ENCODE results near the gene KRTAP5-3. TPM values are rescaled to one million over a fixed set of nuclear protein-coding genes. Genes with fewer than 3 reads are reported as not detected.
A peak's percentile ranks its signal among the peaks of the same experiment; 100 is the strongest.

KRTAP5-3 gene
- total and polyA plus RNA-seq, 9 of the 15 experiments (the other 6 are each of a cell fraction or from before 2014, with no cell fraction given): not detected

DNA sequence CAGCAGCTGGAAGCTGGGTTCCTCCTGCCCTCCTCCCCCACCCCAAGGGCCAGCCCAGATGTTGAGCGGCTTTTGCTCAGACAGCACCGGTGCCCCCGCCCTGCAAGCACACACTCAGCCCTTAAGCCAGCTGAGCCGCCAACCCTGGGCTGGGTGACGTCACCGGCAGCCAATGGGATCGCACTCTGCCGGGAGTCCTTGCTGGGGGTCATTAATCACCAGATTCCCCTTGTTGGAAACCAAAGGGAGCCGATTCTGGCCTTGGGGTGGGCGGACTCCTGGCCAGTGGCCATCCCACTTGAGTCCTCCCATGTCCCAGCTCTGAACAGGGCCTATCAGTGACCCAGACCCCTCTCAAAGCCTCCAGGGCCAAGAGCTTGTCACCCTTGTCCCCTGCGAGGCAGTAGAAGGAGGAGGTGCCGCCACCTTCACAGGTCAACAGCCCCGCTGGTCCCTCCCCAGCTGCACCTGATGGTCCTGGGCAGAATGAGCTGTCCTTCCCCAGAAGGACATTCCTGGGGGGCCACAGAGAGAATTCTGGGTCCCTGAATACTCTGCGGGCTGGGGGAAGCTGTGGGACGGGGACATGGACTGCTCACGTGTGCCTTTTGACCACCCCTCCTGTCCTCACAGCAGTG is 43.6 kb downstream of the KRTAP5-3 start:
- Histone ChIP-seq H3K79me2 (ENCODE audit: control insufficient read depth, insufficient read depth, low read length) (no peaks in the 10 kb centered on the region), H3K36me3 (ENCODE audit: control insufficient read depth, insufficient read depth, low read length) (no peaks in the 10 kb centered on the region), H4K20me1 (replicated peaks; ENCODE audit: control insufficient read depth, insufficient read depth, low read length) (peaks cover 62% of the 10 kb centered on the region), H3K4me2 (ENCODE audit: insufficient read depth, low read length) (no peak overlapping the region; the same call in 1 of the 2 replicates), H3K9ac (ENCODE audit: insufficient read depth in 1 of 2, low read depth in 2 of 2, low read length in 2 of 2) (peak overlapping the region in 1 of 2 experiments; percentile 81; a peak in 2 of 4 replicates), H3K27me3 (ENCODE audit: control insufficient read depth in 2 of 2, insufficient read depth in 2 of 2, low read length in 2 of 2) (peaks cover 0 to 39% of the 10 kb centered on the region in 2 experiments; a peak in 2 of 5 replicates), H3K9me3 (replicated peaks; ENCODE audit: control insufficient read depth, insufficient read depth, low read depth, low read length) (no peaks in the 10 kb centered on the region), H3K4me3 (no peak overlapping the region), H2AFZ (ENCODE audit: low read depth, low read length) (no peak overlapping the region), H3K9me1 (ENCODE audit: control insufficient read depth, insufficient read depth, low read length) (peaks cover 3% of the 10 kb centered on the region), H3K27ac (ENCODE audit: extremely low read depth, low read depth, low read length) (no peak overlapping the region), H3K4me1 (replicated peaks in 1 of 2; ENCODE audit: control insufficient read depth in 2 of 2, insufficient read depth in 2 of 2, low read length in 2 of 2) (peaks cover 0 to 49% of the 10 kb centered on the region in 2 experiments; a peak in 3 of 5 replicates)
- no TSS peak for BruUV-seq (replicated peaks)
- ChIA-PET CTCF (ENCODE audit: low intra/inter-chr PET ratio) (no interaction called here), POLR2A (interaction anchor here (0.6 kb wide), 2 partner anchors 88 to 737 kb away, joined by 3 read pairs; no protein-coding TSS in a partner anchor)
- peak; percentile 85 for ATAC-seq
- 3% methylated on average over 16 of the region's 16 CpGs for WGBS (ENCODE audit: insufficient coverage, low coverage, missing lambda C conversion rate)
- intact Hi-C loops (cut with micrococcal nuclease) (no loop called here), in situ Hi-C loops (cut with MboI) (no loop called here)
- DNase-seq (ENCODE audit: extremely low read depth in 1 of 4, low spot score in 3 of 4): peak; percentile 79 to 94 (median 92)
- FAIRE-seq: peak; percentile 75
- TF ChIP-seq HNRNPLL (IDR thresholded peaks at IDR 0.05; ENCODE audit: low read depth, low read length, poor library complexity, severe bottlenecking): no peak
- TF ChIP-seq CREM (IDR thresholded peaks at IDR 0.05; ENCODE audit: low read depth): peak; percentile 58
- no peak for TF ChIP-seq MEF2D (tag; conservative IDR thresholded peaks at IDR 0.05; ENCODE audit: low read depth)
- TF ChIP-seq SETDB1 (IDR thresholded peaks at IDR 0.05; ENCODE audit: low read length): no peak
- TF ChIP-seq SLC30A9 (CRISPR knock-in tag; IDR thresholded peaks at IDR 0.05): no peak
- TF ChIP-seq TEAD1 (CRISPR knock-in tag; IDR thresholded peaks at IDR 0.05): no peak
- no peak for TF ChIP-seq ATF1 (CRISPR knock-in tag; IDR thresholded peaks at IDR 0.05)
- TF ChIP-seq ATF1 (tag; IDR thresholded peaks at IDR 0.05): peak; percentile 63
- TF ChIP-seq NR3C1 (CRISPR knock-in tag; IDR thresholded peaks at IDR 0.05): no peak
- TF ChIP-seq, protein P1, sequence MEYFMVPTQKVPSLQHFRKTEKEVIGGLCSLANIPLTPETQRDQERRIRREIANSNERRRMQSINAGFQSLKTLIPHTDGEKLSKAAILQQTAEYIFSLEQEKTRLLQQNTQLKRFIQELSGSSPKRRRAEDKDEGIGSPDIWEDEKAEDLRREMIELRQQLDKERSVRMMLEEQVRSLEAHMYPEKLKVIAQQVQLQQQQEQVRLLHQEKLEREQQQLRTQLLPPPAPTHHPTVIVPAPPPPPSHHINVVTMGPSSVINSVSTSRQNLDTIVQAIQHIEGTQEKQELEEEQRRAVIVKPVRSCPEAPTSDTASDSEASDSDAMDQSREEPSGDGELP (CRISPR knock-in tag; IDR thresholded peaks at IDR 0.05; ENCODE audit: borderline replicate concordance): peak; percentile 88
- no peak for TF ChIP-seq BRF1 (IDR thresholded peaks at IDR 0.05; ENCODE audit: borderline replicate concordance, extremely low read depth, insufficient read length)
- TF ChIP-seq MAFF (IDR thresholded peaks at IDR 0.05; ENCODE audit: low read length): no peak
- TF ChIP-seq STAT5A (IDR thresholded peaks at IDR 0.05; ENCODE audit: borderline replicate concordance, low read length): no peak
- TF ChIP-seq, protein P2, sequence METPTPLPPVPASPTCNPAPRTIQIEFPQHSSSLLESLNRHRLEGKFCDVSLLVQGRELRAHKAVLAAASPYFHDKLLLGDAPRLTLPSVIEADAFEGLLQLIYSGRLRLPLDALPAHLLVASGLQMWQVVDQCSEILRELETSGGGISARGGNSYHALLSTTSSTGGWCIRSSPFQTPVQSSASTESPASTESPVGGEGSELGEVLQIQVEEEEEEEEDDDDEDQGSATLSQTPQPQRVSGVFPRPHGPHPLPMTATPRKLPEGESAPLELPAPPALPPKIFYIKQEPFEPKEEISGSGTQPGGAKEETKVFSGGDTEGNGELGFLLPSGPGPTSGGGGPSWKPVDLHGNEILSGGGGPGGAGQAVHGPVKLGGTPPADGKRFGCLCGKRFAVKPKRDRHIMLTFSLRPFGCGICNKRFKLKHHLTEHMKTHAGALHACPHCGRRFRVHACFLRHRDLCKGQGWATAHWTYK (CRISPR knock-in tag; IDR thresholded peaks at IDR 0.05): no peak
- TF ChIP-seq, protein P3, sequence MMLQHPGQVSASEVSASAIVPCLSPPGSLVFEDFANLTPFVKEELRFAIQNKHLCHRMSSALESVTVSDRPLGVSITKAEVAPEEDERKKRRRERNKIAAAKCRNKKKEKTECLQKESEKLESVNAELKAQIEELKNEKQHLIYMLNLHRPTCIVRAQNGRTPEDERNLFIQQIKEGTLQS (IDR thresholded peaks at IDR 0.05): peak; percentile 99
- TF ChIP-seq, protein P3 (CRISPR knock-in tag; conservative IDR thresholded peaks at IDR 0.05): no peak
- TF ChIP-seq FUS (optimal IDR thresholded peaks at IDR 0.05; ENCODE audit: low read depth, low read length): no peak
- TF ChIP-seq JUN (IDR thresholded peaks at IDR 0.05; ENCODE audit: borderline replicate concordance, low read depth, low read length): peak; percentile 86
- TF ChIP-seq JUN (CRISPR knock-in tag; IDR thresholded peaks at IDR 0.05; ENCODE audit: borderline replicate concordance): peak; percentile 74; the same call in 1 of the 2 replicates
- no peak for TF ChIP-seq MCM3 (IDR thresholded peaks at IDR 0.05)
- TF ChIP-seq ZEB2 (IDR thresholded peaks at IDR 0.05): no peak
- TF ChIP-seq ATF7 (IDR thresholded peaks at IDR 0.05): peak; percentile 98

Measured in K562 (cell line).